Type B pancreatic cell (in vitro differentiated cells): ENCODE results near the gene LFNG. TPM values are rescaled to one million over a fixed set of nuclear protein-coding genes. Genes with fewer than 3 reads are reported as not detected.
A peak's percentile ranks its signal among the peaks of the same experiment; 100 is the strongest.

Experiments
- DNase-seq: peaks from one replicate; pipeline ENCODE4 v3.0.0; 2021; ENCODE audit warnings: mixed read lengths; ENCODE audit not compliant: unreplicated experiment; ENCODE audit errors: extremely low spot score
- H3K27ac Mint-ChIP-seq: 2 replicates; pipeline ENCODE4 v1.8.0; 2021; ENCODE audit warnings: mild to moderate bottlenecking, mixed read lengths
- H3K27me3 Mint-ChIP-seq: 2 replicates; pipeline ENCODE4 v1.8.0; 2021; ENCODE audit warnings: mixed read lengths
- H3K36me3 Mint-ChIP-seq: 2 replicates; pipeline ENCODE4 v1.8.0; 2021; ENCODE audit warnings: mixed read lengths
- H3K4me1 Mint-ChIP-seq: one replicate; pipeline ENCODE4 v1.8.0; 2021; ENCODE audit warnings: mixed read lengths; ENCODE audit not compliant: unreplicated experiment
- H3K4me3 Mint-ChIP-seq: 2 replicates; pipeline ENCODE4 v1.8.0; 2021; ENCODE audit warnings: mild to moderate bottlenecking, mixed read lengths
- H3K9me3 Mint-ChIP-seq: 2 replicates; pipeline ENCODE4 v1.8.0; 2021; ENCODE audit warnings: mixed read lengths
- CTCF ChIP-seq: fragments of 200-600 bp; sonication (generic); conservative IDR thresholded peaks from 2 replicates; pipeline ENCODE4 v1.5.0; 2021; ENCODE audit warnings: antibody characterized with exemption, mild to moderate bottlenecking
- total RNA-seq: library from RNA; stranded (reverse); gene quantifications from 2 replicates; pipeline ENCODE4 v1.2.1, GENCODE V29; 2021; ENCODE audit warnings: low replicate concordance

LFNG gene
- total RNA-seq, 1 donor from 2014 or later, result 15.3 TPM

- Mint-ChIP-seq H3K4me3 (peak overlapping the region; percentile 9), H3K27ac (no peak overlapping the region), H3K27me3 (no peaks in the 10 kb centered on the region), H3K9me3 (no peaks in the 10 kb centered on the region), H3K36me3 (no peaks in the 10 kb centered on the region), H3K4me1 (peaks cover 31% of the 10 kb centered on the region)
- DNase-seq, result no peak
- no peak for TF ChIP-seq CTCF
Measured at GRCh38 chr7:2564970-2565540, 45.5 kb downstream of the LFNG start.

- no peak for DNase-seq
- Mint-ChIP-seq H3K4me3 (no peak overlapping the region), H3K27ac (peak overlapping the region; percentile 48), H3K27me3 (no peaks in the 10 kb centered on the region), H3K36me3 (no peaks in the 10 kb centered on the region), H3K4me1 (peaks cover 31% of the 10 kb centered on the region), H3K9me3 (no peaks in the 10 kb centered on the region)
- TF ChIP-seq CTCF, result no peak
Measured at GRCh38 chr7:2566348-2566889, 46.8 kb downstream of the LFNG start.

GRCh38 chr7:2566890-2567678 is 47.5 kb downstream of the LFNG start:
- peaks cover 27% of the 10 kb centered on the region for H3K4me1 Mint-ChIP-seq
- H3K27me3 Mint-ChIP-seq, result no peaks in the 10 kb centered on the region
- no peaks in the 10 kb centered on the region for H3K9me3 Mint-ChIP-seq
- DNase-seq, result no peak
- no peak for TF ChIP-seq CTCF
- peak overlapping the region; percentile 48 for H3K27ac Mint-ChIP-seq
- no peak overlapping the region for H3K4me3 Mint-ChIP-seq
- H3K36me3 Mint-ChIP-seq, result no peaks in the 10 kb centered on the region

- Mint-ChIP-seq H3K27ac (no peak overlapping the region), H3K27me3 (no peaks in the 10 kb centered on the region), H3K9me3 (no peaks in the 10 kb centered on the region), H3K4me1 (peaks cover 30% of the 10 kb centered on the region), H3K36me3 (no peaks in the 10 kb centered on the region), H3K4me3 (no peak overlapping the region)
- no peak for DNase-seq
- TF ChIP-seq CTCF, result peak; percentile 70
Measured at GRCh38 chr7:2567679-2568278, 48.2 kb downstream of the LFNG start.

GRCh38 chr7:2568521-2569223 is 49.1 kb downstream of the LFNG start:
- TF ChIP-seq CTCF, result no peak
- Mint-ChIP-seq H3K27ac (no peak overlapping the region), H3K4me1 (peaks cover 30% of the 10 kb centered on the region), H3K9me3 (no peaks in the 10 kb centered on the region), H3K4me3 (no peak overlapping the region), H3K36me3 (no peaks in the 10 kb centered on the region), H3K27me3 (no peaks in the 10 kb centered on the region)
- DNase-seq, result no peak
